Heart right ventricle (tissue), 16 donors: ENCODE data around the gene CLMN. TPM values are rescaled to one million over a fixed set of nuclear protein-coding genes. Genes with fewer than 3 reads are reported as not detected.

Experiments used
- ATAC-seq, 8 donors: fragments of 200-7000 bp; cut with Tn5 transposase; one replicate each; pipeline ENCODE4 v1.9.1; 2020; ENCODE audit warnings: mild to moderate bottlenecking in 8 of 8, moderate library complexity in 8 of 8, moderate number of reproducible peaks in 1 of 8
- DNase-seq, 2 donors: peaks; one replicate each; pipeline ENCODE4 v3.0.0-alpha.2; 2020
- H3K27ac ChIP-seq, 10 donors: fragments of 200-600 bp; sonication (generic) in 2 of 10; one replicate each; pipeline versions ENCODE4 v1.5.0 to v1.8.0; 2020 to 2022; ENCODE audit warnings: mild to moderate bottlenecking in 3 of 10
- H3K27me3 ChIP-seq, 7 donors: fragments of 200-600 bp; one replicate each; pipeline ENCODE4 v1.8.0; 2021 to 2022; ENCODE audit warnings: mild to moderate bottlenecking in 2 of 7
- H3K36me3 ChIP-seq, 9 donors: fragments of 200-600 bp; sonication (generic) in 1 of 9; one replicate each; pipeline versions ENCODE4 v1.5.0 to v1.8.0; 2020 to 2022; ENCODE audit warnings: mild to moderate bottlenecking in 2 of 9
- H3K4me1 ChIP-seq, 9 donors: fragments of 200-600 bp; sonication (generic) in 1 of 9; one replicate each; pipeline versions ENCODE4 v1.5.0 to v1.8.0; 2020 to 2022; ENCODE audit warnings: mild to moderate bottlenecking in 4 of 9
- H3K4me3 ChIP-seq, 10 donors: fragments of 200-600 bp; sonication (generic) in 2 of 10; one replicate each; pipeline versions ENCODE4 v1.5.0 to v1.8.0; 2020 to 2022; ENCODE audit warnings: mild to moderate bottlenecking in 7 of 10, moderate library complexity in 2 of 10
- H3K9me3 ChIP-seq, 11 donors: fragments of 200-600 bp in 10 of 11; sonication (generic) in 2 of 11; one replicate each; pipeline versions ENCODE4 v1.5.0 to v1.8.0; 2013 to 2022; ENCODE audit warnings: mild to moderate bottlenecking in 2 of 11, control low read depth in 1 of 11, moderate library complexity in 1 of 11
- CTCF ChIP-seq, 9 donors: fragments of 200-600 bp; sonication (generic) in 2 of 9; IDR thresholded peaks; one replicate each; pipeline versions ENCODE4 v1.5.0 to v1.8.0; 2021 to 2022; ENCODE audit warnings: antibody characterized with exemption in 9 of 9, mild to moderate bottlenecking in 5 of 9, moderate library complexity in 1 of 9
- WGBS, 2 donors: extraction: QIAGEN DNeasy Blood & Tissue Kit; methylation state at CpG; one replicate each; pipeline ENCODE4 v1.1.7; 2013; ENCODE audit warnings: inconsistent platforms in 1 of 2; 5-methylcytosine and 5-hydroxymethylcytosine counted together
- intact Hi-C, 10 donors: fragments of 100-400 bp; cut with DNase I; formaldehyde crosslinking; loops; one replicate each; pipeline versions ENCODE4 v1.11.1 to v1.14.2; 2022
- polyA plus RNA-seq, 2 donors: library from polyadenylated mRNA; stranded (reverse); fragments of 200-250 nt; gene quantifications; one replicate each; pipeline ENCODE4 v1.2.3, GENCODE V29; 2013
- total RNA-seq, 10 donors: library from RNA; stranded (reverse); fragmentation: NEBNext Ultra II Directional in 3 of 10; extraction: Animal tissue kit (Norgen Biotek cat#: 25700) in 3 of 10; gene quantifications; one replicate each; pipeline versions ENCODE4 v1.2.1 to v1.2.4, GENCODE V29; 2021 to 2023
- donor health status: Arrhythmogenic right ventricular cardiomyopathy.
- donor health status: ischemic (EF 13 %, LVEDD 7.1; RV severe dilation, severe dysfunction).
- donor health status: healthy with polysubstance abuse.
- donor health status: DM: no; HTN: yes; CAD: no.
- donor health status: DM: no; HTN: no; CAD: no.
- donor health status: ischemic (EF 25% LVEDD 6.9; RV normal size, moderate dysfunction).
- donor health status: ischemic (EF 25% LVEDD 5.7; RV mildly dilated, moderate dysfunction).
- donor health status: healthy.
- donor health status: DM: yes; HTN: yes; CAD: no.
- donor health status: Ischemic cardiomyopathy.
- donor health status: ischemic (EF 35%, LVEDD 5.7; RV mildly dilated, moderate dysfunction).
- donor health status: nonischemic (EF 11% LVEDD 7.7; RV severe dilation, severe dysfunction).
- donor health status: DM: yes; HTN: yes; CAD: no.
- donor health status: PGD.
- donor health status: ischemic (EF 29% LVEDD 5.4; RV normal size, mild dysfunction).
- donor health status: nonischemic (EF 23%, LVEDD 6.1; RV moderate dilation, normal function).

Gene CLMN
- total and polyA plus RNA-seq, 12 donors = 2.6 to 14.5 (median 5.9) TPM

DNA sequence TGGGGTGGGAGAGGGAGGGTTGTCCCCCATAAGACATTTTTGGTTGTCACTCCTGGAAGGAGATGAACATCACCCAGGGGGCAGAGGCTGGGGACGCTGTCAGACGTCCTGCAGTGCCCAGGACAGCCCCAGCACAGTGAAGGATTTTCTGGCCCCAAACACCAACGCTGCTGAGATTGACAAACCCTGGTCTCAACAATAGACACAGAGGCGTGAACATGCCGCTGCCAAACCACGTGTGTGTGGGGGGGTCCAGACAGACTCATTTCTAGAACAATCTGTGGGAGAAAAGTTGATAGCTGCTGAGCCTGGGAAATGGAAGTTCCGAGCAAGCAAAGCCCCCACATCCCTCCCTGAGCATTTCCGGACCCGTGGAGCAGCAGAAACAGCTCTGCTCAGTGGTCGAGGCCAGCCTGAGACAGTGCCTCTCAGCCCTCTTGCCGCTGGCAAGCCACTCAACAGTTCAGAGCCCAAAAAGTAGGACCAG, 43.8 kb upstream of the CLMN start:
- Histone ChIP-seq H3K36me3 (no peaks in the 10 kb centered on the region), H3K27ac (peak overlapping the region in 4 of 10 donors; percentile 26 to 52 (median 42)), H3K27me3 (peaks cover 0 to 49% (median 33%) of the 10 kb centered on the region in 7 donors), H3K4me1 (peaks cover 0 to 42% (median 4%) of the 10 kb centered on the region in 9 donors), H3K9me3 (no peaks in the 10 kb centered on the region), H3K4me3 (no peak overlapping the region)
- DNase-seq (peak in 1 of 2 donors; percentile 36), ATAC-seq (peak in 5 of 8 donors; percentile 29 to 64 (median 56))
- TF ChIP-seq CTCF (IDR thresholded peaks at IDR 0.05) = no peak
- intact Hi-C loops = loop anchor here in 1 of 10 donors (5.0 kb wide), 1 partner anchor 44 kb away; no protein-coding TSS in a partner anchor
- 45 to 60% methylated on average over 11 of the region's 11 CpGs for WGBS, 2 donors

GRCh38 chr14:95362138-95362494, 42.4 kb upstream of the CLMN start:
- no peaks in the 10 kb centered on the region for H3K9me3 ChIP-seq
- intact Hi-C loops = loop anchor here in 1 of 10 donors (5.0 kb wide), 1 partner anchor 45 kb away; no protein-coding TSS in a partner anchor
- ATAC-seq (peak in 1 of 8 donors; percentile 6), DNase-seq (no peak)
- peaks cover 0 to 42% (median 4%) of the 10 kb centered on the region in 9 donors for H3K4me1 ChIP-seq
- peak overlapping the region in 4 of 10 donors; percentile 5 to 41 (median 23) for H3K27ac ChIP-seq
- TF ChIP-seq CTCF (IDR thresholded peaks at IDR 0.05) = no peak
- H3K36me3 ChIP-seq = no peaks in the 10 kb centered on the region
- H3K4me3 ChIP-seq = no peak overlapping the region
- H3K27me3 ChIP-seq = peaks cover 0 to 49% (median 27%) of the 10 kb centered on the region in 7 donors
- 40 to 58% methylated on average over 9 of the region's 9 CpGs for WGBS, 2 donors

- peak; percentile 25 to 79 (median 59) for TF ChIP-seq CTCF (IDR thresholded peaks at IDR 0.05)
- Histone ChIP-seq H3K4me3 (no peak overlapping the region), H3K9me3 (no peaks in the 10 kb centered on the region), H3K36me3 (no peaks in the 10 kb centered on the region), H3K27ac (peak overlapping the region in 5 of 10 donors; percentile 5 to 56 (median 38)), H3K27me3 (peaks cover 0 to 49% (median 27%) of the 10 kb centered on the region in 7 donors), H3K4me1 (peaks cover 0 to 42% (median 4%) of the 10 kb centered on the region in 9 donors)
- intact Hi-C loops = loop anchor here in 1 of 10 donors (5.0 kb wide), 1 partner anchor 46 kb away; no protein-coding TSS in a partner anchor
- DNase-seq (peak; percentile 34 to 49), ATAC-seq (peak in 7 of 8 donors; percentile 45 to 71 (median 57))
- WGBS, 2 donors = 20 to 24% methylated on average over 19 of the region's 19 CpGs
These were observed 41.8 kb upstream of the CLMN start for GRCh38 chr14:95361373-95362137.

- Histone ChIP-seq H3K27ac (peak overlapping the region in 4 of 10 donors; percentile 32 to 56 (median 41)), H3K4me3 (no peak overlapping the region), H3K4me1 (peaks cover 0 to 42% (median 4%) of the 10 kb centered on the region in 9 donors), H3K9me3 (no peaks in the 10 kb centered on the region), H3K36me3 (no peaks in the 10 kb centered on the region), H3K27me3 (peaks cover 0 to 49% (median 27%) of the 10 kb centered on the region in 7 donors)
- WGBS, 2 donors = 83 to 89% methylated on average over 9 of the region's 9 CpGs
- ATAC-seq (no peak), DNase-seq (no peak)
- TF ChIP-seq CTCF (IDR thresholded peaks at IDR 0.05) = no peak
- intact Hi-C loops = loop anchor here in 1 of 10 donors (5.0 kb wide), 1 partner anchor 46 kb away; no protein-coding TSS in a partner anchor
These were observed 41.1 kb upstream of the CLMN start for GRCh38 chr14:95360828-95361227.
